ENCODE measurements around the gene RNF224. TPM values are rescaled to one million over a fixed set of nuclear protein-coding genes. Genes with fewer than 3 reads are reported as not detected.
"Not testable (repeated sequence)": the region's sequence is repeated elsewhere in the genome, so short reads cannot be mapped to it uniquely, and the experiment has no call there.

RNF224 gene
- total RNA-seq, 1 donor from 2014 or later: not detected

GRCh38 chr9:137237759-137238726 is 10.7 kb downstream of the RNF224 start:
- Histone ChIP-seq H3K36me3 (ENCODE audit: control insufficient read depth, insufficient read depth, low read length) (peaks cover 7% of the 10 kb centered on the region), H3K27me3 (ENCODE audit: control insufficient read depth, insufficient read depth, low read length) (peaks cover 28% of the 10 kb centered on the region), H3K4me3 (ENCODE audit: low read depth, low read length) (no peak overlapping the region)
- DNase-seq (ENCODE audit: low read depth): no peak
- TF ChIP-seq CTCF (IDR thresholded peaks at IDR 0.05; ENCODE audit: insufficient read depth, low read length, poor library complexity, severe bottlenecking): no peak

- Histone ChIP-seq H3K27me3 (ENCODE audit: control insufficient read depth, insufficient read depth, low read length) (peaks cover 13% of the 10 kb centered on the region), H3K4me3 (ENCODE audit: low read depth, low read length) (peak overlapping the region; percentile 81), H3K36me3 (ENCODE audit: control insufficient read depth, insufficient read depth, low read length) (peaks cover 10% of the 10 kb centered on the region)
- not testable (repeated sequence) for DNase-seq (ENCODE audit: low read depth)
These were observed 12.4 kb downstream of the RNF224 start for GRCh38 chr9:137239541-137240200.

GRCh38 chr9:137240318-137240840 is 13.1 kb downstream of the RNF224 start:
- DNase-seq (ENCODE audit: low read depth): no peak
- Histone ChIP-seq H3K27me3 (ENCODE audit: control insufficient read depth, insufficient read depth, low read length) (peaks cover 7% of the 10 kb centered on the region), H3K36me3 (ENCODE audit: control insufficient read depth, insufficient read depth, low read length) (peaks cover 10% of the 10 kb centered on the region), H3K4me3 (ENCODE audit: low read depth, low read length) (peak overlapping the region; percentile 81)
- TF ChIP-seq CTCF (IDR thresholded peaks at IDR 0.05; ENCODE audit: insufficient read depth, low read length, poor library complexity, severe bottlenecking): no peak

- peaks cover 10% of the 10 kb centered on the region for H3K36me3 ChIP-seq (ENCODE audit: control insufficient read depth, insufficient read depth, low read length)
- DNase-seq (ENCODE audit: low read depth): peak; percentile 98
- peaks cover 4% of the 10 kb centered on the region for H3K27me3 ChIP-seq (ENCODE audit: control insufficient read depth, insufficient read depth, low read length)
- peak within 1 kb of the TSS; percentile 96 for H3K4me3 ChIP-seq (ENCODE audit: low read depth, low read length)
- TF ChIP-seq CTCF (IDR thresholded peaks at IDR 0.05; ENCODE audit: insufficient read depth, low read length, poor library complexity, severe bottlenecking): no peak
These were observed 13.7 kb downstream of the RNF224 start, which contains the start of gene TUBB4B for GRCh38 chr9:137240841-137241489. TSS of gene TUBB4B (plus strand) at chr9:137241287. CDS start at chr9:137241361, 74 bp downstream.

GRCh38 chr9:137241490-137242268 is 14.4 kb downstream of the RNF224 start:
- DNase-seq (ENCODE audit: low read depth): no peak
- no peak for TF ChIP-seq CTCF (IDR thresholded peaks at IDR 0.05; ENCODE audit: insufficient read depth, low read length, poor library complexity, severe bottlenecking)

More at GRCh38 chr9:137241490-137242268, 14.4 kb downstream of the RNF224 start:
- Histone ChIP-seq H3K4me3 (ENCODE audit: low read depth, low read length) (peak overlapping the region; percentile 96), H3K27me3 (ENCODE audit: control insufficient read depth, insufficient read depth, low read length) (peaks cover 4% of the 10 kb centered on the region), H3K36me3 (ENCODE audit: control insufficient read depth, insufficient read depth, low read length) (peaks cover 10% of the 10 kb centered on the region)

Data from kidney epithelial cell (primary cell).